Right renal cortex interstitium (tissue), 3 donors: Measurements from ENCODE around the gene TMEM131L. TPM values are rescaled to one million over a fixed set of nuclear protein-coding genes. Genes with fewer than 3 reads are reported as not detected.
"Not testable (repeated sequence)": the region's sequence is repeated elsewhere in the genome, so short reads cannot be mapped to it uniquely, and the experiment has no call there.

ENCODE experiments used
- DNase-seq, 3 donors: peaks; one replicate each; pipeline ENCODE4 v3.0.0-alpha.2; 2013; ENCODE audit warnings: low read depth in 3 of 3, low spot score in 2 of 3
- polyA plus RNA-seq, 3 donors: library from polyadenylated mRNA; unstranded; fragments of 120-200 nt; gene quantifications; one replicate each; pipeline ENCODE4 v1.2.1, GENCODE V29; 2013; ENCODE audit not compliant: insufficient read length in 3 of 3

The TMEM131L gene
- polyA plus RNA-seq, 3 donors = 24.2 to 26.6 (median 25.3) TPM

- DNase-seq = no peak
Observed at GRCh38 chr4:153603835-153604234, 137.7 kb downstream of the TMEM131L start.

GRCh38 chr4:153609070-153609469 is 142.9 kb downstream of the TMEM131L start:
- not testable (repeated sequence) for DNase-seq

DNA sequence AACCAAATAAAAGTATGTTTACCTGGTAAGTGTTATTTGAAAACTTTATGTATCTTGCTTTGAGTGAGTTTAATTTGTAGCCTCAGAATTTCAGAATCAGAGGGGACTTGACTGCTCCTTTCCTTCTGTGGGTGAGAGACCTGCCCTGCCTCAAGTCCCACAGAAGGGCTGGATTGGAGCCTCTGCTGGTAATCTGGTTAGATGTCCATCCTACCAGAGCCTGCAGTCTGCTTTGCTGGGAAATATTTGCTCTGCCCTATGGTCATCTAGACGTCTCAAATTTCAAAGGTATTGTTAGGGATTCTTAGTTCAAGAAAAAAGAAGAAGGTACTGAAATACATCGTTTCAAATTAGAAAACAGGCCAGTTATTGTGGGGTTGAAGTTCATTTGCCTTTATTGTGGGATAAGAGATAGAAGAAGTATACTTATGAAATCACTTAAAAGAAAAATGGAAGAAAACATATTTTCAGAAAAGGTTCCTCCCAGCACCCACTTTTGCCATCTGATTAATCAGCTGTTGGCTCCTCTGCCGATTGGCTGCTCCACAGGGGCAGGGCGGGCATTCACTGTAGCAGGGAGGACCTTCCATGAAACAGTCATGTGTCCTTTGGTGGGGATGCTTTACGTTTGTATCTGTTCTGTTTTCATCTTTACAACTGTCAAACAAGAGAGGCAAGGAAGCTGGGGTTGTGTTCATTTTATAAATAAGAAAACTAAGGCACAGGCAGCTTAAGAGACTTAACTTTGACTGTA is 144.6 kb downstream of the TMEM131L start:
- DNase-seq = no peak

GRCh38 chr4:153611679-153612078 is 145.5 kb downstream of the TMEM131L start:
- DNase-seq = no peak

DNA sequence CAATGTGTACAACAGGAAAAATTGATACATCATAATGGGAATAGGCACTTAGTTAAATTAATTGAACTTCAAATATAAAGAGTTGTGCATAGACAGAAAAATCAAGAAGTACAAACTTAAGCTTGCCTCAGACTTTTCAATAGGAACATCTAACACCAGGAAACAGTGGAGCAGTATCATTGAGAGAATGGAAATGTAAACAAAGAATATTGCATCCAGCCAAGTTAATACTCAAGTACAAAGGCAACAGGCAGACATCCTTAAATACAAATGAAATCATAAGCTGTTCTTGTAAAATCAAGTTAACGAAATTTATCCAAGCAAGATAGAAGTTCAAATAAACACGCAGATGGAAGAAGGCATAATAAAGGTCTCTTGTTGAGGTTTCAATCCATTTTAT is 146.7 kb downstream of the TMEM131L start:
- DNase-seq = no peak

DNA sequence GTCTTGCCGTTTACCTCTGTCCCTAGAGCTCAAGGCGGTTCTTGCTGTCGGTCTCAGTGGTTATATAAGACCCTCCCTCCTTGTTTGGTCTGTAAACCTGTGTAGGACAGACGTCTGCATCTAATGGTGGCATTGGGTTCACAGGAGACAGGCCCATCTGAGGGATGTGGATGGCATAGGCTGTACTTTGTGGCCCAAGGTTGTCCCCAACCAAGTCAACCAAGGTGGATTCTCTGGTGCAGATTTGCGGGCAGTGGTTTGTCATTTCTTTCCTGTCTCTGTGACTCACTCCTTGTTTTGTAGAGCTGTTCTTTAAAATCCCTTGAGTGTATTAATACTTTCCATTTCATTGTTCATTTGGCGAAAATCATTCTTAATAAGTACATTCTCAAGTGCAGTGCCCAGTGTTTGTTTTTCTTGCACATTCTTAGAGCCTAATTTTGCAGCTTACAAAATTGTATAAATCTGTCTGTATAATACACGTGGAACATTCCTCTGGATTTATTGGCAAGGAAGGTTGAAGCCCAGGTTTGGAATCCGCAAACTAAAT is 149.9 kb downstream of the TMEM131L start:
- no peak for DNase-seq

- DNase-seq = no peak
Observed at GRCh38 chr4:153618833-153619232, 152.7 kb downstream of the TMEM131L start.

DNA sequence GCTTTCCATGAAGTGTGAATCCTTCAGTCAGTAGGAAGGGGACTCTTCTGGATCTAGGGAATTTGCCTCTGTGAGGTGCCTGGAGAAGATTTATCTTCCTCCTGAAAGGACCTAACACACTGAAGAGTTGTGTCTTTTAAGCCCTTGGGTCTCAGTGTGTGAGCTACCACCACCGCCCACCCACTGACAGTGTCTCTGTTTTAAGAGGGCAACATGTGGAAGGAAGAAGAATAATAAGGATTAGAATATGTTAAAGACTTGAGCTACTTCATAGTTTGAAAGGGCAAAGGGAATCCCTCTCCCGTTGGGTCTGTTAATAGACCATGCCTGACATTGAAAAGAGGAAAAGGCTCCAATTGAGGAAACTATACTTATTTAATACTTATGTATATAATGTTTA is 153.7 kb downstream of the TMEM131L start:
- DNase-seq = no peak

GRCh38 chr4:153620352-153620751 is 154.2 kb downstream of the TMEM131L start:
- peak in 1 of 3 donors; percentile 17 for DNase-seq

- DNase-seq = no peak
Observed at GRCh38 chr4:153622093-153622492, 155.9 kb downstream of the TMEM131L start.

DNA sequence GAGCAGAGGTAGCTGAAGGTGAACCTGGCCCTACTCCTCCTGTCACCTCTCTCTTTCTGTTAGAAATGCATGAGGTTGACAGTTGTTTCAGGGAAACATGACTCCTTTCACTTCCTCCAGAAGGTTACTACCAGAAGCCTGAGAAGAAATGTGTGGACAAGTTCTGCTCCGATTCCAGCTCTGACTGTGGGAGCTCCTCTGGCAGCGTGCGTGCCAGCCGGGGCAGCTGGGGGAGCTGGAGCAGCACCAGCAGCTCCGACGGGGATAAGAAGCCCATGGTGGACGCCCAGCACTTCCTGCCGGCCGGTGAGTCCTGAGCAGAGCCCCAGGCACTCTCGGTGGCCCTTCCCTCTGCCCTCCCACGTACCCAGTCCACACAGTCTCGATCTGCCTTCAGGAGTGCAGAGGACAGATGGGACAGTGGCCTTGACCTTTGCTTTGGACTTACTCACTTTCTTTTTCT is 156.6 kb downstream of the TMEM131L start:
- DNase-seq = no peak

DNA sequence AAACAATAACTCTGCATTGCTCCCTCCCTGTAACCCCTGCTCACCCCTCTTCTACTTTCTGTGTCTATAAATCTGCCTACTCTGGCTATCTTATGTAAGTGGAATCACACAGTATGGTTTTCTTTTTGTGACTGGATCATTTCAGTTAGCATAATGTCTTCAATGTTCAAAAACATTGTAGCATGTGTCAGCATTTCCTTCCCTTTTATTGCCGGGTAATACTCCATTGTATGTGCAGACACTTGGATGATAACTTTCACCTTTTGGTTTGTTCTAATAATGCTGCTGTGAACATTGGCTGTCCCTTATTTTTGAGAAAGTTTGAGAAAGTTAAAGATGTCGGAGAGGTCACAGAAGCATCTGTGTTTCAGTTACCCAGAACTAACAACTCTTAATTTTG is 157.3 kb downstream of the TMEM131L start:
- DNase-seq = no peak

- no peak for DNase-seq
Observed at GRCh38 chr4:153628796-153629315, 162.7 kb downstream of the TMEM131L start.

DNA sequence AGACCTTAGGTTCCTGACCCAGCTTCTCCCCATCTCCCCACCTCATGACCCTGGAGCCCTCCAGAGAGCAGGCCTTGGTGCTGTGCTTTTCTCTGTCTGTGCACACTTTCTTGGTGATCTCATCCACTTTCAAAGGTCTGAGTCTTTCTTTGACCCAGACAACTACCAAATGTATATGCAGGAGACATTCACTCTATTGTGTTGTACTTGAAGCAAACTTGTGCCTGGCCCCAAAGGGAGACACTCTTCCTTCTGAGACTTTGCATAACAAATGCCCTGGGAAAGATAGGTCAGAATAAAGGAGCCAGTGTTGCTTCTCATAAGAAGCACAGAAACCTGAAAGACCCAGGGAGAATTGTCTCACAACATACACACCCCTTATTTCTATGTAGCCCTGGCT is 163.6 kb downstream of the TMEM131L start:
- no peak for DNase-seq

DNA sequence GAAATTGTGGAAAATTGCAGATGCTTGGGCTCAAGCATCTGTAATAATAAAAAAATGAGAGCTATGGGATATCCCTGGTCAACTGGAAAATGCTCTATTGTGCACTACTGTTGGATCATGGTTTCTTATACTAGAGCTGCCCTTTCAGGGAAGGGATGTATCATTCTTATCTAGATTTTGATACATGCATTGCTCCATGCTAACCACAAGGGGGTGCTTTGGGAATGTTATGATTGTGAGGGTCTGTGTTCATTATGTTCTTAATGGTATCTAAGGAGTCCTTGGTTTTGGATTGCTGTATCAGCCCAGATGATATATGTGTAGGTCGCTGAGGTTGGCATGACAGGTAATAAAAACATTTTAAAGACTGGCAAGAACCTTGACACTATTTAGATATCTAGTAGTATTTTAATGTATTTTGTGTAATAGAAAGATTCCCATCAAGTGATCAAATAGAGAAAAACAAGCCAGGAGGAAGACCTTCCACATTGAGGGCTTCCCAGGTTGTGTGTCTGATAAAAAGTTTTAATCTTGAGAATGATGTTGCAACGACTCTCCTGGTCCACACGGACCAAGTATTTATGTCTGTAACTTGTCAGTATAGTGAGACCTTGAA is 168.7 kb downstream of the TMEM131L start:
- DNase-seq = no peak

DNA sequence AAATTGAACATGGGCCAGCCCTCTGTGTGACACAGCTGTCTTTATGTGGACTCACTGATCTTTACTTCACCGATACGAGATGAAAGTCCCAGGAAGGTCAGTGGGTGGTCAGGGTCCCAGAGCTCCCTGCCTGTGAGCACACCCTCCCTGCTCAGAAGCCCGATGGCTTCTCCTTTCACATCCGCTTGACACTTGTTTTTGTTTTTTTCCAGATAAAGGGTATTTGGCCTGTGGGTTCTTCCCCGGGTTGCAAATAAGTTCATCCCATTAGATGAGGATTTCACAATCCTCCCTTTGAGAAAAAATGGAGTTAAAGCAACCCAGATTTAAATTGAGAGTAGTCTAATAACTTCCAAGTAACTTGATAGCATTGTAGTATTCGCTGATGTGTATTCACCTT is 169.7 kb downstream of the TMEM131L start:
- DNase-seq = no peak

DNA sequence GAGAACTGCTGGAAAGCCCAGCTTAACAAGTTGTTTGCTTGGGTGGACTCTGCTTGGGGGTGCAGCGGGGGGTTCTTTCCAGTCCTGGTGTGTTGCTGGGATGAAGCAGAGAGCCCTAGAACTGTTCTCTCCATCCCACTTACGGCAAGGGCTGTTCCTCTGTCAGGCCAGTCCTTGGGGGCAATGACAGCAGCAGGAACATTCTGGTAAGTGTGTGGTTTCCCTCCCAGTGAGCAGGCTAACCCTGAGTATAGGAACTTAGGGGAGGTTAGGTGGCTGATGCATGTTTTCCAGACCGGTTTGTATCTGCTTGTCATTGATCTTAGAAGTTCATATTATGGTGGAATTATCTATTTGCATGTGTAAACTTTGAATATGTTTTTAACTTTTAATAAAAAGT is 171.0 kb downstream of the TMEM131L start:
- no peak for DNase-seq

GRCh38 chr4:153638011-153638410 is 171.9 kb downstream of the TMEM131L start:
- DNase-seq = no peak

DNA sequence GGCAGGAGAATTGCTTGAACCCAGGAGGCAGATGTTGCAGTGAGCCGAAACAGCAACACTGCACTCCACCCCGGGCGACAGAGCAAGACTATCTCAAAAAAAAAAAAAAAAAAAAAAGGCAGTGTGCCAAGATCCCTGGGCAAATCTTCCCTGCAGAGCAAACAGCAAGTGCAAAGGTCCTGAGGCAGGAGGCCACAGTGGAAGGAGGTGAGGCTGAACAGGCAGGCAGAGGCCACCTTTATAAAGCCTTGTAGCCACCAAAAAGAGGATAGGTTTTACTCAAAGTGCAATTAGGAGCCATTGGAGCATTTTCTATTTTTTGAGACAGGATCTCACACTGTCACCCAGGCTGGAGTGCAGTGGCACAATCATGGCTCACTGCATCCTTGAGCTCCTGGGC is 172.8 kb downstream of the TMEM131L start:
- DNase-seq = no peak

DNA sequence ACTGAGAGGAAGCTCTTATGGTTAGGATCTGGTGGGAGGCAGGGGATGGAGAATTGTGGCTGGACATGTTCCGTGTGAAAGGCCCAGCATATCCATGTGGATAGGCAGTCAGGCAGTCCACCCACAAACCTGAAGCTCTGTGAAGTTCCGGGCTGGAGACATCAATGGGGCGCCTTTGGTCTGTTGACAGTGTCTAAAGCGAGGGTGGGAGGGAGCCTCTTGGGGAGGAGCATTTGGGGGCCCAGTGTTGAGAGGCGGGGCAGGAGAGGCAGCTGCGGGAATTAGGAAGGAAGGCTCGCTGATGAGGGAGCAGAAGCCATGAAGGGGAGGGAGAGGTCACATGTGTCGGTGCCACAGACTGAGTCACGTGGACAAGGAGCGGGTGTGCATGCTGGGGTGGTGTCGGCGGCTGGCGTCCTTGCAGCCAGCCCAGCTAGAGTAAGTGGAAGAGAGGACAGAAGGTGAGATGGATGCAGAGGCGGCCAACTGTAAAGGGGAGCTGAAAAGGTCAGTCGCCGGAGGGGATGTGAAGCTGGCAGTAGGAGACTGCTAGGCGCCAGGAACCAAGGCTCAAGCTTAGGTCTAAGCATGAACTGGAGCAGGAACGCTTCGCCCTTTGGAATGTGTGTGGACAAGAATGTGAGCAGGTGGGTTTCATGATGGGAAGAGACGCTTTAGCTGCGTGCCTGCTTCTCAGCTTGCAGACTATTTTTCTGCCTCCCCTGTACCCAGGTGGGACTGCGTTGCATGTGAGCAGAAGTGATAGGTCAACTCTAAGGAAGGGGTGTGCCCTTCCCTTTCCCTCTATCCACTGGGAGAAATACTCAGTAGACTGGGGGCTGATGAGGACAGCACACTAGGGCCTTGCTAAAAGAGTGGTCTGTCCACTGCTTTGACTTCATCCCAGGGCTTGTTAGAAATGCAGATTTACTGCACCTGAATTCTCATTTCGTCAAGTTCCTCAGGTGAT is 174.0 kb downstream of the TMEM131L start:
- DNase-seq = no peak

GRCh38 chr4:153641532-153641931 is 175.4 kb downstream of the TMEM131L start:
- DNase-seq = no peak
